ENCODE data around the gene CAPN6. TPM values are rescaled to one million over a fixed set of nuclear protein-coding genes. Genes with fewer than 3 reads are reported as not detected.

CAPN6 gene
- total RNA-seq, 1 donor from 2014 or later: 0.43 TPM

- Histone ChIP-seq H3K36me3 (no peaks in the 10 kb centered on the region), H3K27me3 (no peaks in the 10 kb centered on the region), H3K4me1 (no peaks in the 10 kb centered on the region), H3K27ac (no peak overlapping the region), H3K4me3 (no peak overlapping the region), H3K9me3 (no peaks in the 10 kb centered on the region)
- TF ChIP-seq CTCF (IDR thresholded peaks at IDR 0.05): no peak
- intact Hi-C loops (cut with DNase I): no loop called here
- DNase-seq (no peak), ATAC-seq (no peak)
These were observed 12.6 kb downstream of the CAPN6 start for GRCh38 chrX:111257733-111258132.

GRCh38 chrX:111254896-111255693 is 15.2 kb downstream of the CAPN6 start:
- DNase-seq (no peak), ATAC-seq (no peak)
- no peaks in the 10 kb centered on the region for H3K36me3 ChIP-seq
- no peaks in the 10 kb centered on the region for H3K4me1 ChIP-seq
- no peak overlapping the region for H3K4me3 ChIP-seq
- H3K27ac ChIP-seq: no peak overlapping the region
- TF ChIP-seq CTCF (IDR thresholded peaks at IDR 0.05): no peak
- H3K9me3 ChIP-seq: no peaks in the 10 kb centered on the region
- H3K27me3 ChIP-seq: no peaks in the 10 kb centered on the region
- intact Hi-C loops (cut with DNase I): no loop called here

- DNase-seq (no peak), ATAC-seq (no peak)
- no peaks in the 10 kb centered on the region for H3K36me3 ChIP-seq
- no peaks in the 10 kb centered on the region for H3K9me3 ChIP-seq
- H3K4me3 ChIP-seq: no peak overlapping the region
- intact Hi-C loops (cut with DNase I): no loop called here
- TF ChIP-seq CTCF (IDR thresholded peaks at IDR 0.05): peak; percentile 45
- no peaks in the 10 kb centered on the region for H3K27me3 ChIP-seq
- H3K27ac ChIP-seq: no peak overlapping the region
- H3K4me1 ChIP-seq: no peaks in the 10 kb centered on the region
These were observed 26.0 kb downstream of the CAPN6 start for GRCh38 chrX:111244235-111244750.

- H3K36me3 ChIP-seq: no peaks in the 10 kb centered on the region
- H3K4me3 ChIP-seq: no peak overlapping the region
- no peaks in the 10 kb centered on the region for H3K27me3 ChIP-seq
- no peaks in the 10 kb centered on the region for H3K4me1 ChIP-seq
- ATAC-seq (no peak), DNase-seq (no peak)
- intact Hi-C loops (cut with DNase I): no loop called here
- no peak for TF ChIP-seq CTCF (IDR thresholded peaks at IDR 0.05)
- no peak overlapping the region for H3K27ac ChIP-seq
- H3K9me3 ChIP-seq: no peaks in the 10 kb centered on the region
These were observed 53.9 kb downstream of the CAPN6 start for GRCh38 chrX:111216293-111216801.

DNA sequence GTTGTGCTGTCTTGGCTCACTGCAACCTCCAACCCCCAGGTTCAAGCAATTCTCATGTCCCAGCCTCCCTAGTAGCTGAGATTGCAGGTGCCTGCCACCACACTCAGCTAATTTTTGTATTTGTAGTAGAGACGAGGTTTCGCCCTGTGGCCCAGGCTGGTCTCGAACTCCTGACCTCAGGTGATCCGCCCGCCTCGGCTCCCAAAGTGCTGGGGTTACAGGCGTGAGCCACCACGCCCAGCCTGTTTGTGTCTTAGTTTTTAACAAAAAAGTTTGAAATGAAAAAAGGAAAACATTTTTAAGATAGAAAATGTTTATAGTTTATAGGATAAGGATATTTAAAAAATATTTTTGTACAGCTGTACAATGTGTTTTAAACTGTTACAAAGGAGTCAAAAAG is 62.4 kb downstream of the CAPN6 start:
- Histone ChIP-seq H3K27ac (no peak overlapping the region), H3K4me3 (no peak overlapping the region), H3K27me3 (no peaks in the 10 kb centered on the region), H3K36me3 (no peaks in the 10 kb centered on the region), H3K4me1 (no peaks in the 10 kb centered on the region), H3K9me3 (no peaks in the 10 kb centered on the region)
- TF ChIP-seq CTCF (IDR thresholded peaks at IDR 0.05): no peak
- intact Hi-C loops (cut with DNase I): no loop called here
- ATAC-seq (no peak), DNase-seq (no peak)

Data from upper lobe of right lung (tissue), 1 donor.